WTC11 (cell line): Measurements from ENCODE around the gene REEP3. TPM values are rescaled to one million over a fixed set of nuclear protein-coding genes. Genes with fewer than 3 reads are reported as not detected.

Experiments used
- ATAC-seq: fragments of 200-7000 bp; cut with Tn5 transposase; 2 replicates; pipeline ENCODE4 v1.10.0; 2021; ENCODE audit warnings: mild to moderate bottlenecking, moderate library complexity
- CTCF ChIA-PET: fragments of 300-600 bp; sonication (Branson Sonifier 250); formaldehyde crosslinking; loops from one replicate; lab custom pipeline; 2021; ENCODE audit warnings: antibody characterized with exemption; lab: Charles Lee
- POLR2A ChIA-PET: fragments of 350-600 bp; sonication (Branson Sonifier 250); formaldehyde crosslinking; loops from one replicate; lab custom pipeline; 2021; ENCODE audit warnings: antibody characterized with exemption; lab: Charles Lee
- DNase-seq: peaks from one replicate; pipeline ENCODE4 v3.0.0; 2021; ENCODE audit warnings: low spot score
- H3K27ac Mint-ChIP-seq: 2 replicates; pipeline ENCODE4 v1.8.0; 2021; ENCODE audit warnings: mixed read lengths
- H3K27me3 Mint-ChIP-seq: 2 replicates; pipeline ENCODE4 v1.8.0; 2021; ENCODE audit warnings: low read depth, mild to moderate bottlenecking, moderate library complexity, mixed read lengths
- H3K36me3 Mint-ChIP-seq: 2 replicates; pipeline ENCODE4 v1.8.0; 2021; ENCODE audit warnings: mixed read lengths
- H3K4me1 Mint-ChIP-seq: 2 replicates; pipeline ENCODE4 v1.8.0; 2022; ENCODE audit warnings: mixed read lengths
- H3K4me3 Mint-ChIP-seq: 2 replicates; pipeline ENCODE4 v1.8.0; 2021; ENCODE audit warnings: mild to moderate bottlenecking, moderate library complexity, mixed read lengths
- H3K9me3 Mint-ChIP-seq: 2 replicates; pipeline ENCODE4 v1.8.0; 2021; ENCODE audit warnings: mixed read lengths
- ATF1 ChIP-seq: sonication (generic); formaldehyde crosslinking; IDR thresholded peaks from 2 replicates; pipeline ENCODE4 v1.8.1; 2023; ENCODE audit warnings: mild to moderate bottlenecking, moderate library complexity, missing genetic modification reagents
- CBFB ChIP-seq: sonication (generic); formaldehyde crosslinking; IDR thresholded peaks from 2 replicates; pipeline ENCODE4 v1.8.1; 2022; ENCODE audit warnings: mild to moderate bottlenecking, low read depth, missing genetic modification reagents
- CREB1 ChIP-seq: sonication (generic); formaldehyde crosslinking; IDR thresholded peaks from 2 replicates; pipeline ENCODE4 v1.8.0; 2023; ENCODE audit warnings: mild to moderate bottlenecking, missing genetic modification reagents
- ESRRA ChIP-seq: sonication (generic); formaldehyde crosslinking; IDR thresholded peaks from 2 replicates; pipeline ENCODE4 v1.8.1; 2022; ENCODE audit warnings: mild to moderate bottlenecking, missing genetic modification reagents, borderline replicate concordance
- FOXJ3 ChIP-seq: sonication (generic); formaldehyde crosslinking; IDR thresholded peaks from 2 replicates; pipeline ENCODE4 v1.9.0; 2021; ENCODE audit warnings: missing genetic modification reagents, mild to moderate bottlenecking, borderline replicate concordance
- GRHL2 ChIP-seq: fragments of 250-450 bp; sonication (Bioruptor Pico); IDR thresholded peaks from 2 replicates; pipeline ENCODE4 v1.8.0; 2022; ENCODE audit warnings: mild to moderate bottlenecking, moderate library complexity; ENCODE audit not compliant: insufficient replicate concordance, severe bottlenecking
- NFYB ChIP-seq: sonication (generic); formaldehyde crosslinking; conservative IDR thresholded peaks from 2 replicates; pipeline ENCODE4 v1.8.0; 2022; ENCODE audit warnings: low read depth, missing genetic modification reagents
- NR1H2 ChIP-seq: sonication (generic); formaldehyde crosslinking; IDR thresholded peaks from 2 replicates; pipeline ENCODE4 v1.9.0; 2021; ENCODE audit warnings: mild to moderate bottlenecking, moderate library complexity, missing genetic modification reagents
- NR2C2 ChIP-seq: sonication (generic); formaldehyde crosslinking; IDR thresholded peaks from 2 replicates; pipeline ENCODE4 v1.8.0; 2022; ENCODE audit warnings: mild to moderate bottlenecking, missing genetic modification reagents
- PRRX2 ChIP-seq: fragments of 250-450 bp; sonication (Bioruptor Pico); IDR thresholded peaks from 2 replicates; pipeline ENCODE4 v1.8.0; 2021; ENCODE audit warnings: mild to moderate bottlenecking
- RORB ChIP-seq: fragments of 250-450 bp; sonication (Bioruptor Pico); IDR thresholded peaks from 2 replicates; pipeline ENCODE4 v1.9.0; 2021; ENCODE audit warnings: mild to moderate bottlenecking
- SOX15 ChIP-seq: fragments of 250-450 bp; sonication (Bioruptor Pico); IDR thresholded peaks from 2 replicates; pipeline ENCODE4 v1.9.0; 2021; ENCODE audit warnings: mild to moderate bottlenecking
- TEAD4 ChIP-seq: sonication (generic); formaldehyde crosslinking; IDR thresholded peaks from 2 replicates; pipeline ENCODE4 v1.8.0; 2022; ENCODE audit warnings: mild to moderate bottlenecking, missing genetic modification reagents
- ZNF416 ChIP-seq: fragments of 250-450 bp; sonication (Bioruptor Pico); IDR thresholded peaks from 2 replicates; pipeline ENCODE4 v1.9.0; 2021; ENCODE audit warnings: mild to moderate bottlenecking, inconsistent platforms
- ZNF423 ChIP-seq: fragments of 250-450 bp; sonication (Bioruptor Pico); IDR thresholded peaks from 2 replicates; pipeline ENCODE4 v2.1.2; 2022; ENCODE audit warnings: mild to moderate bottlenecking, moderate library complexity
- ZNF671 ChIP-seq: fragments of 250-450 bp; sonication (Bioruptor Pico); IDR thresholded peaks from 2 replicates; pipeline ENCODE4 v1.8.0; 2021; ENCODE audit warnings: mild to moderate bottlenecking
- total RNA-seq: library from RNA; stranded (reverse); gene quantifications from 3 replicates; pipeline ENCODE4 v1.2.3, GENCODE V29; 2021
- TF ChIP-seq, protein P1 (sequence below): sonication (generic); formaldehyde crosslinking; IDR thresholded peaks from 2 replicates; pipeline ENCODE4 v1.8.0; 2022; ENCODE audit warnings: mild to moderate bottlenecking, missing genetic modification reagents
- TF ChIP-seq, protein P2 (sequence below): sonication (generic); formaldehyde crosslinking; IDR thresholded peaks from 2 replicates; pipeline ENCODE4 v1.8.1; 2023; ENCODE audit warnings: mild to moderate bottlenecking, missing genetic modification reagents
- TF ChIP-seq, protein P3 (sequence below): fragments of 250-450 bp; sonication (Bioruptor Pico); IDR thresholded peaks from 2 replicates; pipeline ENCODE4 v1.9.0; 2021; ENCODE audit warnings: mild to moderate bottlenecking
- TF ChIP-seq, protein P4 (sequence below): sonication (generic); formaldehyde crosslinking; IDR thresholded peaks from 2 replicates; pipeline ENCODE4 v1.8.1; 2022; ENCODE audit warnings: missing genetic modification reagents, borderline replicate concordance
- TF ChIP-seq, protein P5 (sequence below): sonication (generic); formaldehyde crosslinking; conservative IDR thresholded peaks from 2 replicates; pipeline ENCODE4 v1.8.1; 2022; ENCODE audit warnings: mild to moderate bottlenecking, missing genetic modification reagents
- TF ChIP-seq, protein P6 (sequence below): sonication (generic); formaldehyde crosslinking; IDR thresholded peaks from 2 replicates; pipeline ENCODE4 v1.8.1; 2022; ENCODE audit warnings: low read depth, missing genetic modification reagents, borderline replicate concordance
- TF ChIP-seq, protein P7 (sequence below): sonication (generic); formaldehyde crosslinking; IDR thresholded peaks from 2 replicates; pipeline ENCODE4 v1.8.0; 2022; ENCODE audit warnings: mild to moderate bottlenecking, missing genetic modification reagents
- TF ChIP-seq, protein P8 (sequence below): sonication (generic); formaldehyde crosslinking; IDR thresholded peaks from 2 replicates; pipeline ENCODE4 v1.8.1; 2023; ENCODE audit warnings: mild to moderate bottlenecking, missing genetic modification reagents
- TF ChIP-seq, protein P9 (sequence below): sonication (generic); formaldehyde crosslinking; IDR thresholded peaks from 2 replicates; pipeline ENCODE4 v1.8.0; 2022; ENCODE audit warnings: mild to moderate bottlenecking, missing genetic modification reagents

REEP3 gene
- total RNA-seq, 1 experiment from 2014 or later: 18.5 TPM

DNA sequence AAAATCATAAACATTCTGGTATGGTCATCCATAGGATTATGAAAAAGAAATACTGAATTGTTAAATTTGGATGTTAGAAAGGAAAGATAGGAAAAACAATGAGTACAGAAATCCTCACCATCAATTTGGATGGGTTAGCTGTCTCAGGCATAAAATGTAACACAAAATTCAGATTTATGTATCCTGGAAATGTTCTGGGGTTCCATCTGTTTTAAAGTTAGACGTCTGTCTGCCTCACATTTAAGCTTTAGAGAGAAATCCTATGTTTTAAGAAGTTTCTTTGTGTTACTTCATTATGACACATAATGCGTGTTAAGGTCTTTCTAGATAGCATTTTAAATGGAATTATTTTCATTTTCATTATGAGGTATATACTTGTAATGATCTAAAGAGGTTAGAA is 103.5 kb downstream of the REEP3 start (continued):
- TF ChIP-seq, protein P1, sequence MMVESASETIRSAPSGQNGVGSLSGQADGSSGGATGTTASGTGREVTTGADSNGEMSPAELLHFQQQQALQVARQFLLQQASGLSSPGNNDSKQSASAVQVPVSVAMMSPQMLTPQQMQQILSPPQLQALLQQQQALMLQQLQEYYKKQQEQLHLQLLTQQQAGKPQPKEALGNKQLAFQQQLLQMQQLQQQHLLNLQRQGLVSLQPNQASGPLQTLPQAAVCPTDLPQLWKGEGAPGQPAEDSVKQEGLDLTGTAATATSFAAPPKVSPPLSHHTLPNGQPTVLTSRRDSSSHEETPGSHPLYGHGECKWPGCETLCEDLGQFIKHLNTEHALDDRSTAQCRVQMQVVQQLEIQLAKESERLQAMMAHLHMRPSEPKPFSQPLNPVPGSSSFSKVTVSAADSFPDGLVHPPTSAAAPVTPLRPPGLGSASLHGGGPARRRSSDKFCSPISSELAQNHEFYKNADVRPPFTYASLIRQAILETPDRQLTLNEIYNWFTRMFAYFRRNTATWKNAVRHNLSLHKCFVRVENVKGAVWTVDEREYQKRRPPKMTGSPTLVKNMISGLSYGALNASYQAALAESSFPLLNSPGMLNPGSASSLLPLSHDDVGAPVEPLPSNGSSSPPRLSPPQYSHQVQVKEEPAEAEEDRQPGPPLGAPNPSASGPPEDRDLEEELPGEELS (CRISPR knock-in tag): no peak
- no peak for TF ChIP-seq PRRX2 (CRISPR knock-in tag)
- no peak for TF ChIP-seq CBFB (CRISPR knock-in tag)
- TF ChIP-seq, protein P2, sequence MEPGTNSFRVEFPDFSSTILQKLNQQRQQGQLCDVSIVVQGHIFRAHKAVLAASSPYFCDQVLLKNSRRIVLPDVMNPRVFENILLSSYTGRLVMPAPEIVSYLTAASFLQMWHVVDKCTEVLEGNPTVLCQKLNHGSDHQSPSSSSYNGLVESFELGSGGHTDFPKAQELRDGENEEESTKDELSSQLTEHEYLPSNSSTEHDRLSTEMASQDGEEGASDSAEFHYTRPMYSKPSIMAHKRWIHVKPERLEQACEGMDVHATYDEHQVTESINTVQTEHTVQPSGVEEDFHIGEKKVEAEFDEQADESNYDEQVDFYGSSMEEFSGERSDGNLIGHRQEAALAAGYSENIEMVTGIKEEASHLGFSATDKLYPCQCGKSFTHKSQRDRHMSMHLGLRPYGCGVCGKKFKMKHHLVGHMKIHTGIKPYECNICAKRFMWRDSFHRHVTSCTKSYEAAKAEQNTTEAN (CRISPR knock-in tag): no peak
- no peak for TF ChIP-seq ZNF423 (CRISPR knock-in tag)
- TF ChIP-seq, protein P3, sequence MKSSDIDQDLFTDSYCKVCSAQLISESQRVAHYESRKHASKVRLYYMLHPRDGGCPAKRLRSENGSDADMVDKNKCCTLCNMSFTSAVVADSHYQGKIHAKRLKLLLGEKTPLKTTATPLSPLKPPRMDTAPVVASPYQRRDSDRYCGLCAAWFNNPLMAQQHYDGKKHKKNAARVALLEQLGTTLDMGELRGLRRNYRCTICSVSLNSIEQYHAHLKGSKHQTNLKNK (CRISPR knock-in tag): no peak
- no peak for TF ChIP-seq NFYB
- TF ChIP-seq, protein P4, sequence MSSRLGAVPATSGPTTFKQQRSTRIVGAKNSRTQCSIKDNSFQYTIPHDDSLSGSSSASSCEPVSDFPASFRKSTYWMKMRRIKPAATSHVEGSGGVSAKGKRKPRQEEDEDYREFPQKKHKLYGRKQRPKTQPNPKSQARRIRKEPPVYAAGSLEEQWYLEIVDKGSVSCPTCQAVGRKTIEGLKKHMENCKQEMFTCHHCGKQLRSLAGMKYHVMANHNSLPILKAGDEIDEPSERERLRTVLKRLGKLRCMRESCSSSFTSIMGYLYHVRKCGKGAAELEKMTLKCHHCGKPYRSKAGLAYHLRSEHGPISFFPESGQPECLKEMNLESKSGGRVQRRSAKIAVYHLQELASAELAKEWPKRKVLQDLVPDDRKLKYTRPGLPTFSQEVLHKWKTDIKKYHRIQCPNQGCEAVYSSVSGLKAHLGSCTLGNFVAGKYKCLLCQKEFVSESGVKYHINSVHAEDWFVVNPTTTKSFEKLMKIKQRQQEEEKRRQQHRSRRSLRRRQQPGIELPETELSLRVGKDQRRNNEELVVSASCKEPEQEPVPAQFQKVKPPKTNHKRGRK (CRISPR knock-in tag): no peak
- TF ChIP-seq FOXJ3 (CRISPR knock-in tag): no peak
- TF ChIP-seq CREB1 (CRISPR knock-in tag): no peak
- TF ChIP-seq, all 79 proteins: peak for 0

DNA sequence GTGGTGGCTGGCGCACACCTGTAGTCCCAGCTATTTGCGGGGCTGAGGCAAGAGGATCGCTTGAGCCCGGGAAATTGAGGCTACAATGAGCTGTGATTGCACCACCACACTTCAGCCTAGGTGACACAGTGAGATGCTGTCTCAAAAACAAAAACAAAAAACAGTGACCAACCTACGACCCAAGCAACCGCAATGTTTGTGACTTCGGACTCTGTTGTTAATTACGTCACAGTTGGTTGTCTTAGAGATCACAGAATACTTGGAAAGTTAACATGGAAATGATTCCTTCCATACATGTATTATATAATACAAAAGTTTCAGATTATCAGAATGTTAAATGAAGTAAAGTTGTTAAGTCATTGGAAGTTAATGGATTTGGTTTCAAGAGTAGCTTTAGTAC is 106.2 kb downstream of the REEP3 start:
- Mint-ChIP-seq H3K4me3 (no peak overlapping the region), H3K36me3 (no peaks in the 10 kb centered on the region), H3K9me3 (no peaks in the 10 kb centered on the region), H3K27ac (peak overlapping the region; percentile 87; the same call in 1 of the 2 replicates), H3K27me3 (no peaks in the 10 kb centered on the region), H3K4me1 (peaks cover 55% of the 10 kb centered on the region)
- DNase-seq (no peak), ATAC-seq (no peak)
- POLR2A ChIA-PET: interaction anchor here (1.8 kb wide), 1 partner anchor 162 kb away, joined by 5 read pairs; the partner anchor contains the start of gene JMJD1C
- CTCF ChIA-PET: interaction anchor here (1.2 to 6.0 kb wide), 2 partner anchors 93 to 105 kb away, joined by 3 to 79 read pairs; no protein-coding TSS in a partner anchor
- TF ChIP-seq NFYB: no peak
- TF ChIP-seq, protein P5, sequence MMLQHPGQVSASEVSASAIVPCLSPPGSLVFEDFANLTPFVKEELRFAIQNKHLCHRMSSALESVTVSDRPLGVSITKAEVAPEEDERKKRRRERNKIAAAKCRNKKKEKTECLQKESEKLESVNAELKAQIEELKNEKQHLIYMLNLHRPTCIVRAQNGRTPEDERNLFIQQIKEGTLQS (CRISPR knock-in tag): no peak
- no peak for TF ChIP-seq ESRRA (CRISPR knock-in tag)
- TF ChIP-seq, protein P1 (CRISPR knock-in tag): no peak
- TF ChIP-seq NR1H2 (CRISPR knock-in tag): no peak
- TF ChIP-seq ATF1: no peak
- TF ChIP-seq, protein P6, sequence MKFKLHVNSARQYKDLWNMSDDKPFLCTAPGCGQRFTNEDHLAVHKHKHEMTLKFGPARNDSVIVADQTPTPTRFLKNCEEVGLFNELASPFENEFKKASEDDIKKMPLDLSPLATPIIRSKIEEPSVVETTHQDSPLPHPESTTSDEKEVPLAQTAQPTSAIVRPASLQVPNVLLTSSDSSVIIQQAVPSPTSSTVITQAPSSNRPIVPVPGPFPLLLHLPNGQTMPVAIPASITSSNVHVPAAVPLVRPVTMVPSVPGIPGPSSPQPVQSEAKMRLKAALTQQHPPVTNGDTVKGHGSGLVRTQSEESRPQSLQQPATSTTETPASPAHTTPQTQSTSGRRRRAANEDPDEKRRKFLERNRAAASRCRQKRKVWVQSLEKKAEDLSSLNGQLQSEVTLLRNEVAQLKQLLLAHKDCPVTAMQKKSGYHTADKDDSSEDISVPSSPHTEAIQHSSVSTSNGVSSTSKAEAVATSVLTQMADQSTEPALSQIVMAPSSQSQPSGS (CRISPR knock-in tag): no peak
- TF ChIP-seq, protein P7, sequence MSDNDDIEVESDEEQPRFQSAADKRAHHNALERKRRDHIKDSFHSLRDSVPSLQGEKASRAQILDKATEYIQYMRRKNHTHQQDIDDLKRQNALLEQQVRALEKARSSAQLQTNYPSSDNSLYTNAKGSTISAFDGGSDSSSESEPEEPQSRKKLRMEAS (CRISPR knock-in tag): no peak
- no peak for TF ChIP-seq ZNF671 (CRISPR knock-in tag)
- no peak for TF ChIP-seq SOX15
- TF ChIP-seq TEAD4 (CRISPR knock-in tag): no peak
- TF ChIP-seq RORB (CRISPR knock-in tag): no peak
- no peak for TF ChIP-seq NR2C2 (CRISPR knock-in tag)
- no peak for TF ChIP-seq ZNF416
- TF ChIP-seq, protein P8, sequence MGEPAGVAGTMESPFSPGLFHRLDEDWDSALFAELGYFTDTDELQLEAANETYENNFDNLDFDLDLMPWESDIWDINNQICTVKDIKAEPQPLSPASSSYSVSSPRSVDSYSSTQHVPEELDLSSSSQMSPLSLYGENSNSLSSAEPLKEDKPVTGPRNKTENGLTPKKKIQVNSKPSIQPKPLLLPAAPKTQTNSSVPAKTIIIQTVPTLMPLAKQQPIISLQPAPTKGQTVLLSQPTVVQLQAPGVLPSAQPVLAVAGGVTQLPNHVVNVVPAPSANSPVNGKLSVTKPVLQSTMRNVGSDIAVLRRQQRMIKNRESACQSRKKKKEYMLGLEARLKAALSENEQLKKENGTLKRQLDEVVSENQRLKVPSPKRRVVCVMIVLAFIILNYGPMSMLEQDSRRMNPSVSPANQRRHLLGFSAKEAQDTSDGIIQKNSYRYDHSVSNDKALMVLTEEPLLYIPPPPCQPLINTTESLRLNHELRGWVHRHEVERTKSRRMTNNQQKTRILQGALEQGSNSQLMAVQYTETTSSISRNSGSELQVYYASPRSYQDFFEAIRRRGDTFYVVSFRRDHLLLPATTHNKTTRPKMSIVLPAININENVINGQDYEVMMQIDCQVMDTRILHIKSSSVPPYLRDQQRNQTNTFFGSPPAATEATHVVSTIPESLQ: no peak
- no peak for TF ChIP-seq GRHL2
- TF ChIP-seq, protein P9, sequence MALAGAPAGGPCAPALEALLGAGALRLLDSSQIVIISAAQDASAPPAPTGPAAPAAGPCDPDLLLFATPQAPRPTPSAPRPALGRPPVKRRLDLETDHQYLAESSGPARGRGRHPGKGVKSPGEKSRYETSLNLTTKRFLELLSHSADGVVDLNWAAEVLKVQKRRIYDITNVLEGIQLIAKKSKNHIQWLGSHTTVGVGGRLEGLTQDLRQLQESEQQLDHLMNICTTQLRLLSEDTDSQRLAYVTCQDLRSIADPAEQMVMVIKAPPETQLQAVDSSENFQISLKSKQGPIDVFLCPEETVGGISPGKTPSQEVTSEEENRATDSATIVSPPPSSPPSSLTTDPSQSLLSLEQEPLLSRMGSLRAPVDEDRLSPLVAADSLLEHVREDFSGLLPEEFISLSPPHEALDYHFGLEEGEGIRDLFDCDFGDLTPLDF (CRISPR knock-in tag): no peak
